Measurements from ENCODE around the gene PRKAR2B.
"Not testable (repeated sequence)": the region's sequence is repeated elsewhere in the genome, so short reads cannot be mapped to it uniquely, and the experiment has no call there.

The PRKAR2B gene

GRCh38 chr7:107029764-107030286, 14.7 kb upstream of the PRKAR2B start:
- H3K27me3 ChIP-seq (ENCODE audit: control insufficient read depth, insufficient read depth, low read length): no peaks in the 10 kb centered on the region
- H3K9ac ChIP-seq (ENCODE audit: low read length): no peak overlapping the region
- no peaks in the 10 kb centered on the region for H3K9me3 ChIP-seq (ENCODE audit: control insufficient read depth, low read length)
- no peaks in the 10 kb centered on the region for H3K4me1 ChIP-seq (ENCODE audit: control insufficient read depth, insufficient read depth, low read length)
- H3K4me3 ChIP-seq (ENCODE audit: low read length): no peak overlapping the region
- no peaks in the 10 kb centered on the region for H3K36me3 ChIP-seq (ENCODE audit: control insufficient read depth, insufficient read depth, low read length)

- no peaks in the 10 kb centered on the region for H3K36me3 ChIP-seq (ENCODE audit: control insufficient read depth, insufficient read depth, low read length)
- H3K27me3 ChIP-seq (ENCODE audit: control insufficient read depth, insufficient read depth, low read length): no peaks in the 10 kb centered on the region
- H3K9ac ChIP-seq (ENCODE audit: low read length): no peak overlapping the region
- H3K4me1 ChIP-seq (ENCODE audit: control insufficient read depth, insufficient read depth, low read length): no peaks in the 10 kb centered on the region
- no peaks in the 10 kb centered on the region for H3K9me3 ChIP-seq (ENCODE audit: control insufficient read depth, low read length)
- no peak overlapping the region for H3K4me3 ChIP-seq (ENCODE audit: low read length)
Observed at GRCh38 chr7:107032050-107032449, 12.5 kb upstream of the PRKAR2B start.

GRCh38 chr7:107032720-107033438, 11.6 kb upstream of the PRKAR2B start:
- Histone ChIP-seq H3K9me3 (ENCODE audit: control insufficient read depth, low read length) (no peaks in the 10 kb centered on the region), H3K9ac (ENCODE audit: low read length) (no peak overlapping the region), H3K27me3 (ENCODE audit: control insufficient read depth, insufficient read depth, low read length) (no peaks in the 10 kb centered on the region), H3K4me1 (ENCODE audit: control insufficient read depth, insufficient read depth, low read length) (no peaks in the 10 kb centered on the region), H3K36me3 (ENCODE audit: control insufficient read depth, insufficient read depth, low read length) (no peaks in the 10 kb centered on the region), H3K4me3 (ENCODE audit: low read length) (no peak overlapping the region)

- Histone ChIP-seq H3K36me3 (ENCODE audit: control insufficient read depth, insufficient read depth, low read length) (no peaks in the 10 kb centered on the region), H3K4me3 (ENCODE audit: low read length) (no peak overlapping the region), H3K9me3 (ENCODE audit: control insufficient read depth, low read length) (no peaks in the 10 kb centered on the region), H3K4me1 (ENCODE audit: control insufficient read depth, insufficient read depth, low read length) (no peaks in the 10 kb centered on the region), H3K27me3 (ENCODE audit: control insufficient read depth, insufficient read depth, low read length) (no peaks in the 10 kb centered on the region), H3K9ac (ENCODE audit: low read length) (no peak overlapping the region)
Observed at GRCh38 chr7:107034553-107034952, 10.0 kb upstream of the PRKAR2B start.

- Histone ChIP-seq H3K36me3 (ENCODE audit: control insufficient read depth, insufficient read depth, low read length) (no peaks in the 10 kb centered on the region), H3K9ac (ENCODE audit: low read length) (no peak overlapping the region), H3K4me3 (ENCODE audit: low read length) (no peak overlapping the region), H3K27me3 (ENCODE audit: control insufficient read depth, insufficient read depth, low read length) (no peaks in the 10 kb centered on the region), H3K4me1 (ENCODE audit: control insufficient read depth, insufficient read depth, low read length) (no peaks in the 10 kb centered on the region), H3K9me3 (ENCODE audit: control insufficient read depth, low read length) (no peaks in the 10 kb centered on the region)
Observed at GRCh38 chr7:107035446-107035845, 9.1 kb upstream of the PRKAR2B start.

GRCh38 chr7:107036535-107036934, 8.0 kb upstream of the PRKAR2B start:
- Histone ChIP-seq H3K9me3 (ENCODE audit: control insufficient read depth, low read length) (no peaks in the 10 kb centered on the region), H3K4me1 (ENCODE audit: control insufficient read depth, insufficient read depth, low read length) (no peaks in the 10 kb centered on the region), H3K4me3 (ENCODE audit: low read length) (no peak overlapping the region), H3K9ac (ENCODE audit: low read length) (no peak overlapping the region), H3K27me3 (ENCODE audit: control insufficient read depth, insufficient read depth, low read length) (no peaks in the 10 kb centered on the region), H3K36me3 (ENCODE audit: control insufficient read depth, insufficient read depth, low read length) (no peaks in the 10 kb centered on the region)

GRCh38 chr7:107037717-107038603, 6.5 kb upstream of the PRKAR2B start:
- H3K9me3 ChIP-seq (ENCODE audit: control insufficient read depth, low read length): no peaks in the 10 kb centered on the region
- H3K9ac ChIP-seq (ENCODE audit: low read length): no peak overlapping the region
- H3K27me3 ChIP-seq (ENCODE audit: control insufficient read depth, insufficient read depth, low read length): no peaks in the 10 kb centered on the region
- no peaks in the 10 kb centered on the region for H3K4me1 ChIP-seq (ENCODE audit: control insufficient read depth, insufficient read depth, low read length)
- no peak overlapping the region for H3K4me3 ChIP-seq (ENCODE audit: low read length)
- H3K36me3 ChIP-seq (ENCODE audit: control insufficient read depth, insufficient read depth, low read length): no peaks in the 10 kb centered on the region

GRCh38 chr7:107039199-107039900, 5.2 kb upstream of the PRKAR2B start:
- Histone ChIP-seq H3K4me1 (ENCODE audit: control insufficient read depth, insufficient read depth, low read length) (no peaks in the 10 kb centered on the region), H3K36me3 (ENCODE audit: control insufficient read depth, insufficient read depth, low read length) (no peaks in the 10 kb centered on the region), H3K9ac (ENCODE audit: low read length) (no peak overlapping the region), H3K27me3 (ENCODE audit: control insufficient read depth, insufficient read depth, low read length) (no peaks in the 10 kb centered on the region), H3K9me3 (ENCODE audit: control insufficient read depth, low read length) (no peaks in the 10 kb centered on the region), H3K4me3 (ENCODE audit: low read length) (no peak overlapping the region)

GRCh38 chr7:107041097-107041496, 3.4 kb upstream of the PRKAR2B start:
- Histone ChIP-seq H3K9ac (ENCODE audit: low read length) (no peak overlapping the region), H3K9me3 (ENCODE audit: control insufficient read depth, low read length) (no peaks in the 10 kb centered on the region), H3K27me3 (ENCODE audit: control insufficient read depth, insufficient read depth, low read length) (peaks cover 9% of the 10 kb centered on the region)

GRCh38 chr7:107041764-107042163, 2.7 kb upstream of the PRKAR2B start:
- not testable (repeated sequence) for H3K27me3 ChIP-seq (ENCODE audit: control insufficient read depth, insufficient read depth, low read length); H3K9ac ChIP-seq (ENCODE audit: low read length); H3K4me3 ChIP-seq (ENCODE audit: low read length); H3K36me3 ChIP-seq (ENCODE audit: control insufficient read depth, insufficient read depth, low read length); H3K4me1 ChIP-seq (ENCODE audit: control insufficient read depth, insufficient read depth, low read length); H3K9me3 ChIP-seq (ENCODE audit: control insufficient read depth, low read length)

More at GRCh38 chr7:107041097-107041496, 3.4 kb upstream of the PRKAR2B start:
- H3K4me3 ChIP-seq (ENCODE audit: low read length): no peak overlapping the region
- peaks cover 6% of the 10 kb centered on the region for H3K4me1 ChIP-seq (ENCODE audit: control insufficient read depth, insufficient read depth, low read length)
- H3K36me3 ChIP-seq (ENCODE audit: control insufficient read depth, insufficient read depth, low read length): no peaks in the 10 kb centered on the region

GRCh38 chr7:107042326-107042910, 2.1 kb upstream of the PRKAR2B start:
- H3K36me3 ChIP-seq (ENCODE audit: control insufficient read depth, insufficient read depth, low read length); H3K4me3 ChIP-seq (ENCODE audit: low read length); H3K9me3 ChIP-seq (ENCODE audit: control insufficient read depth, low read length); H3K4me1 ChIP-seq (ENCODE audit: control insufficient read depth, insufficient read depth, low read length); H3K9ac ChIP-seq (ENCODE audit: low read length); H3K27me3 ChIP-seq (ENCODE audit: control insufficient read depth, insufficient read depth, low read length): not testable (repeated sequence)
